GM20431 (cell line): ENCODE data around the gene DAPK2.

Experiments used
- in situ Hi-C: fragments of 300-500 bp; cut with MseI, MboI; formaldehyde crosslinking; loops from one replicate; pipeline ENCODE4 v1.15.0; 2020; ENCODE audit warnings: low sequenced_read_pairs; ENCODE audit not compliant: unreplicated experiment

DAPK2 gene

GRCh38 chr15:63948436-63948835, 97.8 kb downstream of the DAPK2 start:
- in situ Hi-C loops: no loop called here

- in situ Hi-C loops: no loop called here
These were observed 99.1 kb downstream of the DAPK2 start for GRCh38 chr15:63947228-63947627.

- in situ Hi-C loops: no loop called here
These were observed 99.7 kb downstream of the DAPK2 start for GRCh38 chr15:63946524-63947065.

- in situ Hi-C loops: no loop called here
These were observed 100.4 kb downstream of the DAPK2 start for GRCh38 chr15:63945838-63946298.

- in situ Hi-C loops: no loop called here
These were observed 101.1 kb downstream of the DAPK2 start for GRCh38 chr15:63945007-63945788.

- in situ Hi-C loops: no loop called here
These were observed 101.7 kb downstream of the DAPK2 start for GRCh38 chr15:63944681-63944955.

- in situ Hi-C loops: no loop called here
These were observed 102.2 kb downstream of the DAPK2 start for GRCh38 chr15:63943829-63944680.

- in situ Hi-C loops: no loop called here
These were observed 103.6 kb downstream of the DAPK2 start for GRCh38 chr15:63942486-63943365.

- in situ Hi-C loops: no loop called here
These were observed 104.4 kb downstream of the DAPK2 start for GRCh38 chr15:63941698-63942465.

- in situ Hi-C loops: no loop called here
These were observed 105.2 kb downstream of the DAPK2 start for GRCh38 chr15:63940966-63941620.

- in situ Hi-C loops: no loop called here
These were observed 106.7 kb downstream of the DAPK2 start for GRCh38 chr15:63939531-63940130.

GRCh38 chr15:63938486-63939061, 107.7 kb downstream of the DAPK2 start:
- in situ Hi-C loops: no loop called here

GRCh38 chr15:63933522-63933921, 112.8 kb downstream of the DAPK2 start:
- in situ Hi-C loops: no loop called here

- in situ Hi-C loops: no loop called here
These were observed 114.7 kb downstream of the DAPK2 start for GRCh38 chr15:63931556-63931955.

- in situ Hi-C loops: no loop called here
These were observed 116.3 kb downstream of the DAPK2 start for GRCh38 chr15:63930034-63930433.

GRCh38 chr15:63928185-63928842, 118.0 kb downstream of the DAPK2 start:
- in situ Hi-C loops: no loop called here

- in situ Hi-C loops: no loop called here
These were observed 122.0 kb downstream of the DAPK2 start for GRCh38 chr15:63923993-63924950.
